Measurements from ENCODE around the gene EFNA3.
A peak's percentile ranks its signal among the peaks of the same experiment; 100 is the strongest.

The EFNA3 gene

GRCh38 chr1:155078469-155079209 is at the start of gene EFNA3:
TSS of gene EFNA3 (plus strand) at chr1:155078837. CDS start at chr1:155078942, 105 bp downstream.
- Histone ChIP-seq H3K27me3 (ENCODE audit: control insufficient read depth in 1 of 2, insufficient read depth in 2 of 2, low read length in 2 of 2) (peaks cover 41 to 44% of the 10 kb centered on the region in 2 donors), H3K9me3 (ENCODE audit: control insufficient read depth in 1 of 2, low read length in 2 of 2) (no peaks in the 10 kb centered on the region), H3K27ac (ENCODE audit: low read depth, low read length) (no peak within 1 kb of the TSS), H3K4me3 (ENCODE audit: low read depth in 1 of 2, low read length in 2 of 2) (peak within 1 kb of the TSS; percentile 32 to 44), H3K36me3 (ENCODE audit: control insufficient read depth in 1 of 2, insufficient read depth in 2 of 2, low read length in 2 of 2) (no peaks in the 10 kb centered on the region), H3K4me1 (ENCODE audit: control insufficient read depth in 1 of 2, insufficient read depth in 2 of 2, low read length in 2 of 2) (peaks cover 42 to 46% of the 10 kb centered on the region in 2 donors), H3K9ac (ENCODE audit: low read depth in 1 of 2, low read length in 2 of 2) (peak within 1 kb of the TSS in 1 of 2 donors; percentile 0)

- Histone ChIP-seq H3K9me3 (ENCODE audit: control insufficient read depth in 1 of 2, low read length in 2 of 2) (no peaks in the 10 kb centered on the region), H3K36me3 (ENCODE audit: control insufficient read depth in 1 of 2, insufficient read depth in 2 of 2, low read length in 2 of 2) (no peaks in the 10 kb centered on the region), H3K4me3 (ENCODE audit: low read depth in 1 of 2, low read length in 2 of 2) (no peak overlapping the region), H3K27ac (ENCODE audit: low read depth, low read length) (no peak overlapping the region), H3K27me3 (ENCODE audit: control insufficient read depth in 1 of 2, insufficient read depth in 2 of 2, low read length in 2 of 2) (no peaks in the 10 kb centered on the region), H3K4me1 (ENCODE audit: control insufficient read depth in 1 of 2, insufficient read depth in 2 of 2, low read length in 2 of 2) (no peaks in the 10 kb centered on the region), H3K9ac (ENCODE audit: low read depth in 1 of 2, low read length in 2 of 2) (no peak overlapping the region)
These were observed 49.0 kb upstream of the EFNA3 start for GRCh38 chr1:155029513-155030242.

- H3K9ac ChIP-seq (ENCODE audit: low read depth in 1 of 2, low read length in 2 of 2), result no peak overlapping the region
- no peaks in the 10 kb centered on the region for H3K4me1 ChIP-seq (ENCODE audit: control insufficient read depth in 1 of 2, insufficient read depth in 2 of 2, low read length in 2 of 2)
- H3K9me3 ChIP-seq (ENCODE audit: control insufficient read depth in 1 of 2, low read length in 2 of 2), result no peaks in the 10 kb centered on the region
- H3K27me3 ChIP-seq (ENCODE audit: control insufficient read depth in 1 of 2, insufficient read depth in 2 of 2, low read length in 2 of 2), result no peaks in the 10 kb centered on the region
- H3K4me3 ChIP-seq (ENCODE audit: low read depth in 1 of 2, low read length in 2 of 2), result no peak overlapping the region
- no peaks in the 10 kb centered on the region for H3K36me3 ChIP-seq (ENCODE audit: control insufficient read depth in 1 of 2, insufficient read depth in 2 of 2, low read length in 2 of 2)
- H3K27ac ChIP-seq (ENCODE audit: low read depth, low read length), result no peak overlapping the region
These were observed 48.3 kb upstream of the EFNA3 start for GRCh38 chr1:155030243-155030795.

GRCh38 chr1:155030899-155031298 is 47.7 kb upstream of the EFNA3 start:
- Histone ChIP-seq H3K4me3 (ENCODE audit: low read depth in 1 of 2, low read length in 2 of 2) (no peak overlapping the region), H3K9ac (ENCODE audit: low read depth in 1 of 2, low read length in 2 of 2) (no peak overlapping the region), H3K4me1 (ENCODE audit: control insufficient read depth in 1 of 2, insufficient read depth in 2 of 2, low read length in 2 of 2) (no peaks in the 10 kb centered on the region), H3K27ac (ENCODE audit: low read depth, low read length) (no peak overlapping the region), H3K36me3 (ENCODE audit: control insufficient read depth in 1 of 2, insufficient read depth in 2 of 2, low read length in 2 of 2) (no peaks in the 10 kb centered on the region), H3K9me3 (ENCODE audit: control insufficient read depth in 1 of 2, low read length in 2 of 2) (no peaks in the 10 kb centered on the region), H3K27me3 (ENCODE audit: control insufficient read depth in 1 of 2, insufficient read depth in 2 of 2, low read length in 2 of 2) (no peaks in the 10 kb centered on the region)

GRCh38 chr1:155032886-155033285 is 45.8 kb upstream of the EFNA3 start:
- peaks cover 0 to 5% of the 10 kb centered on the region in 2 donors for H3K4me1 ChIP-seq (ENCODE audit: control insufficient read depth in 1 of 2, insufficient read depth in 2 of 2, low read length in 2 of 2)
- H3K9me3 ChIP-seq (ENCODE audit: control insufficient read depth in 1 of 2, low read length in 2 of 2), result no peaks in the 10 kb centered on the region
- H3K27ac ChIP-seq (ENCODE audit: low read depth, low read length), result no peak overlapping the region
- no peak overlapping the region for H3K4me3 ChIP-seq (ENCODE audit: low read depth in 1 of 2, low read length in 2 of 2)
- no peaks in the 10 kb centered on the region for H3K36me3 ChIP-seq (ENCODE audit: control insufficient read depth in 1 of 2, insufficient read depth in 2 of 2, low read length in 2 of 2)
- H3K9ac ChIP-seq (ENCODE audit: low read depth in 1 of 2, low read length in 2 of 2), result no peak overlapping the region
- H3K27me3 ChIP-seq (ENCODE audit: control insufficient read depth in 1 of 2, insufficient read depth in 2 of 2, low read length in 2 of 2), result no peaks in the 10 kb centered on the region

GRCh38 chr1:155033524-155033923 is 45.1 kb upstream of the EFNA3 start, which contains the start of the genes DCST1 and DCST2:
TSS of gene DCST1 (plus strand) at chr1:155033824. CDS start at chr1:155034037, 213 bp downstream.
TSS of gene DCST2 (minus strand) at chr1:155033781. CDS start at chr1:155033701, 80 bp downstream.
- peaks cover 6 to 11% of the 10 kb centered on the region in 2 donors for H3K4me1 ChIP-seq (ENCODE audit: control insufficient read depth in 1 of 2, insufficient read depth in 2 of 2, low read length in 2 of 2)
- H3K9ac ChIP-seq (ENCODE audit: low read depth in 1 of 2, low read length in 2 of 2), result no peak within 1 kb of the TSS
- H3K4me3 ChIP-seq (ENCODE audit: low read depth in 1 of 2, low read length in 2 of 2), result no peak within 1 kb of the TSS
- no peak within 1 kb of the TSS for H3K27ac ChIP-seq (ENCODE audit: low read depth, low read length)
- H3K9me3 ChIP-seq (ENCODE audit: control insufficient read depth in 1 of 2, low read length in 2 of 2), result no peaks in the 10 kb centered on the region
- H3K36me3 ChIP-seq (ENCODE audit: control insufficient read depth in 1 of 2, insufficient read depth in 2 of 2, low read length in 2 of 2), result no peaks in the 10 kb centered on the region
- H3K27me3 ChIP-seq (ENCODE audit: control insufficient read depth in 1 of 2, insufficient read depth in 2 of 2, low read length in 2 of 2), result no peaks in the 10 kb centered on the region

- no peaks in the 10 kb centered on the region for H3K36me3 ChIP-seq (ENCODE audit: control insufficient read depth in 1 of 2, insufficient read depth in 2 of 2, low read length in 2 of 2)
- H3K27me3 ChIP-seq (ENCODE audit: control insufficient read depth in 1 of 2, insufficient read depth in 2 of 2, low read length in 2 of 2), result no peaks in the 10 kb centered on the region
These were observed 44.1 kb upstream of the EFNA3 start for GRCh38 chr1:155034318-155035208.

GRCh38 chr1:155035936-155036335 is 42.7 kb upstream of the EFNA3 start:
- Histone ChIP-seq H3K36me3 (ENCODE audit: control insufficient read depth in 1 of 2, insufficient read depth in 2 of 2, low read length in 2 of 2) (no peaks in the 10 kb centered on the region), H3K9ac (ENCODE audit: low read depth in 1 of 2, low read length in 2 of 2) (no peak overlapping the region), H3K9me3 (ENCODE audit: control insufficient read depth in 1 of 2, low read length in 2 of 2) (no peaks in the 10 kb centered on the region), H3K4me1 (ENCODE audit: control insufficient read depth in 1 of 2, insufficient read depth in 2 of 2, low read length in 2 of 2) (peaks cover 16 to 20% of the 10 kb centered on the region in 2 donors), H3K27me3 (ENCODE audit: control insufficient read depth in 1 of 2, insufficient read depth in 2 of 2, low read length in 2 of 2) (no peaks in the 10 kb centered on the region), H3K4me3 (ENCODE audit: low read depth in 1 of 2, low read length in 2 of 2) (no peak overlapping the region), H3K27ac (ENCODE audit: low read depth, low read length) (no peak overlapping the region)

More at GRCh38 chr1:155034318-155035208, 44.1 kb upstream of the EFNA3 start:
- Histone ChIP-seq H3K4me1 (ENCODE audit: control insufficient read depth in 1 of 2, insufficient read depth in 2 of 2, low read length in 2 of 2) (peaks cover 16 to 20% of the 10 kb centered on the region in 2 donors), H3K9ac (ENCODE audit: low read depth in 1 of 2, low read length in 2 of 2) (no peak overlapping the region), H3K9me3 (ENCODE audit: control insufficient read depth in 1 of 2, low read length in 2 of 2) (no peaks in the 10 kb centered on the region), H3K4me3 (ENCODE audit: low read depth in 1 of 2, low read length in 2 of 2) (no peak overlapping the region), H3K27ac (ENCODE audit: low read depth, low read length) (no peak overlapping the region)

- Histone ChIP-seq H3K9me3 (ENCODE audit: control insufficient read depth in 1 of 2, low read length in 2 of 2) (no peaks in the 10 kb centered on the region), H3K4me3 (ENCODE audit: low read depth in 1 of 2, low read length in 2 of 2) (no peak overlapping the region), H3K36me3 (ENCODE audit: control insufficient read depth in 1 of 2, insufficient read depth in 2 of 2, low read length in 2 of 2) (no peaks in the 10 kb centered on the region), H3K27me3 (ENCODE audit: control insufficient read depth in 1 of 2, insufficient read depth in 2 of 2, low read length in 2 of 2) (no peaks in the 10 kb centered on the region), H3K4me1 (ENCODE audit: control insufficient read depth in 1 of 2, insufficient read depth in 2 of 2, low read length in 2 of 2) (peaks cover 16 to 20% of the 10 kb centered on the region in 2 donors), H3K27ac (ENCODE audit: low read depth, low read length) (no peak overlapping the region), H3K9ac (ENCODE audit: low read depth in 1 of 2, low read length in 2 of 2) (no peak overlapping the region)
These were observed 41.6 kb upstream of the EFNA3 start for GRCh38 chr1:155037043-155037442.

Measured in duodenal mucosa (tissue), 2 donors.